Uterus (tissue), 4 donors: ENCODE data around the gene TXNRD3. TPM values are rescaled to one million over a fixed set of nuclear protein-coding genes. Genes with fewer than 3 reads are reported as not detected.

Source experiments
- DNase-seq, 2 donors: peaks; one replicate each; pipeline ENCODE4 v3.0.0-alpha.2; 2019 to 2020
- H3K27ac ChIP-seq, 2 donors: fragments of 200-600 bp; sonication (generic); 1 replicate in 1 of 2; 2 replicates in 1 of 2; pipeline ENCODE4 v1.5.1; 2016 to 2018
- H3K27me3 ChIP-seq, 2 donors: fragments of 200-600 bp; sonication (generic); one replicate each; pipeline ENCODE4 v1.5.1; 2018 to 2019; ENCODE audit warnings: control low read depth in 1 of 2
- H3K36me3 ChIP-seq, 2 donors: fragments of 200-600 bp; sonication (generic); one replicate each; pipeline ENCODE4 v1.5.1; 2019; ENCODE audit warnings: control low read depth in 1 of 2
- H3K4me1 ChIP-seq, 2 donors: fragments of 200-600 bp; sonication (generic); one replicate each; pipeline ENCODE4 v1.5.1; 2018 to 2019; ENCODE audit warnings: control low read depth in 1 of 2
- H3K4me3 ChIP-seq, 2 donors: fragments of 200-600 bp; sonication (generic); 1 replicate in 1 of 2; 2 replicates in 1 of 2; pipeline ENCODE4 v1.5.1; 2018 to 2019; ENCODE audit warnings: mild to moderate bottlenecking in 1 of 2
- H3K9me3 ChIP-seq, 2 donors: fragments of 200-600 bp; sonication (generic); one replicate each; pipeline ENCODE4 v1.5.1; 2019; ENCODE audit warnings: control low read depth in 1 of 2
- CTCF ChIP-seq, 4 experiments: fragments of 200-600 bp in 2 of 4; fragments of 450-650 bp in 2 of 4; sonication (generic) in 2 of 4; IDR thresholded peaks; one replicate each; pipeline ENCODE4 v1.5.1; 2016 to 2019; ENCODE audit warnings: antibody characterized with exemption in 4 of 4, mild to moderate bottlenecking in 2 of 4, moderate library complexity in 1 of 4
- POLR2A ChIP-seq, 2 donors: fragments of 450-650 bp; IDR thresholded peaks; one replicate each; pipeline ENCODE4 v1.6.1; 2016; ENCODE audit warnings: antibody characterized with exemption in 2 of 2, mild to moderate bottlenecking in 1 of 2, moderate library complexity in 1 of 2
- intact Hi-C: fragments of 100-400 bp; cut with DNase I; formaldehyde crosslinking; loops from one replicate; pipeline ENCODE4 v1.15.1; 2023; ENCODE audit warnings: low total_unique reads
- total RNA-seq, 4 donors: library from RNA; depleted of rRNA in 3 of 4; stranded (reverse); fragments of >200 nt in 3 of 4; gene quantifications; one replicate each; pipeline versions ENCODE4 v1.1.0 to v1.2.4, GENCODE V29; 2014 to 2023
- donor health status: DM: yes; HTN: yes; CAD: no.

The TXNRD3 gene
- total RNA-seq, 4 donors from 2014 or later: 13.8 to 31.2 (median 17.8) TPM

- intact Hi-C loops: no loop called here
Observed at GRCh38 chr3:126646674-126647073, 8.2 kb downstream of the TXNRD3 start.

GRCh38 chr3:126644615-126645014 lies 10.3 kb downstream of the TXNRD3 start:
- Histone ChIP-seq H3K4me3 (no peak overlapping the region), H3K36me3 (no peaks in the 10 kb centered on the region), H3K4me1 (no peaks in the 10 kb centered on the region), H3K27me3 (no peaks in the 10 kb centered on the region), H3K27ac (no peak overlapping the region), H3K9me3 (no peaks in the 10 kb centered on the region)
- DNase-seq: no peak
- no peak for TF ChIP-seq CTCF (IDR thresholded peaks at IDR 0.05)
- no peak for TF ChIP-seq POLR2A (IDR thresholded peaks at IDR 0.05)
- intact Hi-C loops: no loop called here

More at GRCh38 chr3:126646674-126647073, 8.2 kb downstream of the TXNRD3 start:
- Histone ChIP-seq H3K4me3 (no peak overlapping the region), H3K9me3 (no peaks in the 10 kb centered on the region), H3K27ac (no peak overlapping the region), H3K36me3 (no peaks in the 10 kb centered on the region), H3K27me3 (no peaks in the 10 kb centered on the region), H3K4me1 (no peaks in the 10 kb centered on the region)
- TF ChIP-seq CTCF (IDR thresholded peaks at IDR 0.05): no peak
- no peak for TF ChIP-seq POLR2A (IDR thresholded peaks at IDR 0.05)
- DNase-seq: no peak

GRCh38 chr3:126638790-126639189 lies 16.1 kb downstream of the TXNRD3 start:
- Histone ChIP-seq H3K4me3 (no peak overlapping the region), H3K36me3 (no peaks in the 10 kb centered on the region), H3K4me1 (no peaks in the 10 kb centered on the region), H3K9me3 (no peaks in the 10 kb centered on the region), H3K27me3 (no peaks in the 10 kb centered on the region), H3K27ac (no peak overlapping the region)
- TF ChIP-seq POLR2A (IDR thresholded peaks at IDR 0.05) (no peak), CTCF (IDR thresholded peaks at IDR 0.05) (no peak)
- DNase-seq: no peak
- intact Hi-C loops: no loop called here

GRCh38 chr3:126636436-126636835 lies 18.5 kb downstream of the TXNRD3 start:
- Histone ChIP-seq H3K36me3 (no peaks in the 10 kb centered on the region), H3K4me3 (no peak overlapping the region), H3K9me3 (no peaks in the 10 kb centered on the region), H3K4me1 (no peaks in the 10 kb centered on the region), H3K27me3 (no peaks in the 10 kb centered on the region), H3K27ac (no peak overlapping the region)
- DNase-seq: no peak
- intact Hi-C loops: no loop called here
- no peak for TF ChIP-seq POLR2A (IDR thresholded peaks at IDR 0.05)
- TF ChIP-seq CTCF (IDR thresholded peaks at IDR 0.05): no peak

- H3K27me3 ChIP-seq: no peaks in the 10 kb centered on the region
- no peak overlapping the region for H3K4me3 ChIP-seq
- no peaks in the 10 kb centered on the region for H3K9me3 ChIP-seq
- no peaks in the 10 kb centered on the region for H3K36me3 ChIP-seq
- H3K4me1 ChIP-seq: no peaks in the 10 kb centered on the region
- H3K27ac ChIP-seq: no peak overlapping the region
- intact Hi-C loops: no loop called here
- no peak for DNase-seq
- TF ChIP-seq POLR2A (IDR thresholded peaks at IDR 0.05) (no peak), CTCF (IDR thresholded peaks at IDR 0.05) (no peak)
Observed at GRCh38 chr3:126634803-126635202, 20.1 kb downstream of the TXNRD3 start.
